Measurements from ENCODE around the gene SLC15A4. TPM values are rescaled to one million over a fixed set of nuclear protein-coding genes. Genes with fewer than 3 reads are reported as not detected.

SLC15A4 gene
- total and polyA plus RNA-seq, 2 donors (not counting 3 experiments of a cell fraction or from before 2014, with no cell fraction given), result 19.6 to 24.5 TPM

- no peaks in the 10 kb centered on the region for H3K9me1 ChIP-seq (replicated peaks; ENCODE audit: control insufficient read depth, extremely low read depth, insufficient read depth, low read length)
- no TSS peak for BruUV-seq (replicated peaks)
- H3K9ac ChIP-seq (replicated peaks; ENCODE audit: extremely low read depth, insufficient read depth, low read length), result no peak overlapping the region
- no peak overlapping the region for H3K4me2 ChIP-seq (ENCODE audit: insufficient read depth, low read length)
- no peaks in the 10 kb centered on the region for H3K9me3 ChIP-seq (replicated peaks; ENCODE audit: control insufficient read depth, insufficient read depth, low read length)
- dilution Hi-C loops (cut with MboI; ENCODE audit: extremely low pct_ligation_motif_present, low sequenced_read_pairs), result no loop called here
- intact Hi-C loops (cut with micrococcal nuclease), result no loop called here
- DNase-seq (ENCODE audit: low read depth, low spot score) (no peak), FAIRE-seq (no peak)
- H3K36me3 ChIP-seq (ENCODE audit: control insufficient read depth in 2 of 2, extremely low read depth in 1 of 2, insufficient read depth in 2 of 2, low read length in 2 of 2), result peaks cover 11 to 20% of the 10 kb centered on the region in 2 experiments
- H3K4me1 ChIP-seq (ENCODE audit: control insufficient read depth, extremely low read depth, insufficient read depth, low read length), result peaks cover 20% of the 10 kb centered on the region
- TF ChIP-seq MAX (IDR thresholded peaks at IDR 0.05; ENCODE audit: insufficient read depth, insufficient read length) (no peak), JUN (IDR thresholded peaks at IDR 0.05; ENCODE audit: borderline replicate concordance, insufficient read depth, insufficient read length, low read depth) (no peak), CTCF (IDR thresholded peaks at IDR 0.05; ENCODE audit: extremely low read depth in 1 of 2, insufficient read depth in 1 of 2, low read depth in 1 of 2, low read length in 2 of 2) (no peak), POLR2A (IDR thresholded peaks at IDR 0.05; ENCODE audit: low read depth, low read length) (no peak), FOS (IDR thresholded peaks at IDR 0.05; ENCODE audit: borderline replicate concordance, insufficient read depth, low read length) (no peak), EZH2 (IDR thresholded peaks at IDR 0.05; ENCODE audit: borderline replicate concordance, low read depth, low read length, severe bottlenecking) (no peak), GATA2 (IDR thresholded peaks at IDR 0.05; ENCODE audit: insufficient read depth, insufficient read length, low read depth, low read length) (no peak), MYC (IDR thresholded peaks at IDR 0.05; ENCODE audit: low read depth, low read length) (no peak), POLR2AphosphoS5 (IDR thresholded peaks at IDR 0.05; ENCODE audit: insufficient read depth, low read depth, low read length) (no peak)
- ChIA-PET CTCF (no interaction called here), POLR2A (no interaction called here)
- no peaks in the 10 kb centered on the region for H3K27me3 ChIP-seq (ENCODE audit: control insufficient read depth in 2 of 2, insufficient read depth in 2 of 2, low read length in 2 of 2)
- no peak overlapping the region for H3K27ac ChIP-seq (ENCODE audit: insufficient read depth, low read depth, low read length)
- no peak overlapping the region for H2AFZ ChIP-seq (ENCODE audit: low read depth, low read length)
- H3K79me2 ChIP-seq (ENCODE audit: control insufficient read depth, insufficient read depth, low read length), result peaks cover 34% of the 10 kb centered on the region
- no peaks in the 10 kb centered on the region for H4K20me1 ChIP-seq (replicated peaks; ENCODE audit: control insufficient read depth, extremely low read depth, insufficient read depth, low read length)
- H3K4me3 ChIP-seq (replicated peaks in 1 of 3; ENCODE audit: insufficient read depth in 1 of 3, low read depth in 1 of 3, low read length in 3 of 3), result no peak overlapping the region
These were observed 20.0 kb downstream of the SLC15A4 start for GRCh38 chr12:128803788-128804187.

Measured in endothelial cell of umbilical vein (primary cell).